ENCODE data around the gene CCNL2.

- TF ChIP-seq CTCF (IDR thresholded peaks at IDR 0.05) (peak; percentile 35 to 57 (median 46)), POLR2A (IDR thresholded peaks at IDR 0.05) (no peak)
Observed at GRCh38 chr1:1402072-1402900, 3.2 kb upstream of the CCNL2 start.

All from right lobe of liver (tissue), 4 donors.